SJSA1 (cell line): ENCODE results near the gene PLEKHA8. TPM values are rescaled to one million over a fixed set of nuclear protein-coding genes. Genes with fewer than 3 reads are reported as not detected.
A peak's percentile ranks its signal among the peaks of the same experiment; 100 is the strongest.

Experiments used
- DNase-seq, 2 experiments: peaks; one replicate each; pipeline ENCODE4 v3.0.0-alpha.2; 2015 to 2020; ENCODE audit warnings: low spot score in 2 of 2, low read depth in 1 of 2
- H3K27ac ChIP-seq: fragments of 250-450 bp; sonication (Bioruptor Pico); 2 replicates; pipeline ENCODE4 v1.5.1; 2020; ENCODE audit warnings: mild to moderate bottlenecking, moderate library complexity
- H3K27me3 ChIP-seq: fragments of 250-450 bp; sonication (Bioruptor Pico); replicated peaks from 2 replicates; pipeline ENCODE4 v1.5.1; 2020; ENCODE audit warnings: mild to moderate bottlenecking, moderate library complexity
- H3K36me3 ChIP-seq: fragments of 250-450 bp; sonication (Bioruptor Pico); 2 replicates; pipeline ENCODE4 v1.5.1; 2020; ENCODE audit warnings: mild to moderate bottlenecking
- H3K4me1 ChIP-seq: fragments of 250-450 bp; sonication (Bioruptor Pico); replicated peaks from 2 replicates; pipeline ENCODE4 v1.6.1; 2021; ENCODE audit warnings: mild to moderate bottlenecking
- H3K4me3 ChIP-seq: fragments of 250-450 bp; sonication (Bioruptor Pico); 2 replicates; pipeline ENCODE4 v1.5.1; 2020; ENCODE audit warnings: mild to moderate bottlenecking
- H3K9me3 ChIP-seq: fragments of 250-450 bp; sonication (Bioruptor Pico); replicated peaks from 2 replicates; pipeline ENCODE4 v1.5.1; 2020; ENCODE audit warnings: mild to moderate bottlenecking
- total RNA-seq: library from RNA; depleted of rRNA; stranded (reverse); fragments of >200 nt; shearing (Covaris generic); gene quantifications from 2 replicates; pipeline ENCODE4 v1.2.3, GENCODE V29; 2014; rRNA removed

PLEKHA8 gene
- 11.5 and 12.5 TPM in 2 replicates for total RNA-seq

GRCh38 chr7:30028216-30028748, at the start of gene PLEKHA8:
Gene PLEKHA8, plus strand, starts transcription at chr7:30028412. Its CDS starts 351 bp downstream, at chr7:30028763.
- Histone ChIP-seq H3K36me3 (peaks cover 6% of the 10 kb centered on the region; the same call in 1 of the 2 replicates), H3K4me3 (peak within 1 kb of the TSS; percentile 97), H3K27me3 (no peaks in the 10 kb centered on the region), H3K4me1 (peaks cover 21% of the 10 kb centered on the region), H3K27ac (peak within 1 kb of the TSS; percentile 12; the same call in 1 of the 2 replicates), H3K9me3 (no peaks in the 10 kb centered on the region)
- DNase-seq: peak; percentile 82 to 93

- no peak overlapping the region for H3K4me3 ChIP-seq
- H3K27ac ChIP-seq: no peak overlapping the region
- no peaks in the 10 kb centered on the region for H3K4me1 ChIP-seq
- peaks cover 7% of the 10 kb centered on the region for H3K36me3 ChIP-seq
- no peak for DNase-seq
- H3K9me3 ChIP-seq: no peaks in the 10 kb centered on the region
- H3K27me3 ChIP-seq: no peaks in the 10 kb centered on the region
Observed at GRCh38 chr7:29980151-29980550, 48.1 kb upstream of the PLEKHA8 start.

- no peaks in the 10 kb centered on the region for H3K27me3 ChIP-seq
- H3K4me3 ChIP-seq: no peak overlapping the region
- DNase-seq: peak in 1 of 2 experiments; percentile 52
- 0 out of 2 replicates have a peak, but pooled peaks cover 3% of the 10 kb centered on the region for H3K9me3 ChIP-seq
- H3K4me1 ChIP-seq: peaks cover 33% of the 10 kb centered on the region
- H3K36me3 ChIP-seq: peaks cover 12% of the 10 kb centered on the region
- peak overlapping the region; percentile 92 for H3K27ac ChIP-seq
Observed at GRCh38 chr7:29987083-29987482, 41.1 kb upstream of the PLEKHA8 start.

- peaks cover 33% of the 10 kb centered on the region for H3K4me1 ChIP-seq
- H3K27me3 ChIP-seq: no peaks in the 10 kb centered on the region
- peak overlapping the region; percentile 92 for H3K27ac ChIP-seq
- peaks cover 12% of the 10 kb centered on the region for H3K36me3 ChIP-seq
- H3K9me3 ChIP-seq: 0 out of 2 replicates have a peak, but pooled peaks cover 3% of the 10 kb centered on the region
- peak; percentile 57 to 92 for DNase-seq
- H3K4me3 ChIP-seq: peak overlapping the region; percentile 95
Observed at GRCh38 chr7:29987811-29988317, 40.3 kb upstream of the PLEKHA8 start.

GRCh38 chr7:29988424-29989256, 39.6 kb upstream of the PLEKHA8 start:
- Histone ChIP-seq H3K27ac (peak overlapping the region; percentile 92), H3K27me3 (no peaks in the 10 kb centered on the region), H3K9me3 (0 out of 2 replicates have a peak, but pooled peaks cover 3% of the 10 kb centered on the region), H3K4me1 (peaks cover 33% of the 10 kb centered on the region), H3K36me3 (peaks cover 12% of the 10 kb centered on the region), H3K4me3 (peak overlapping the region; percentile 95)
- peak in 1 of 2 experiments; percentile 60 for DNase-seq

- H3K36me3 ChIP-seq: peaks cover 12% of the 10 kb centered on the region
- H3K4me3 ChIP-seq: peak within 1 kb of the TSS; percentile 95
- peaks cover 33% of the 10 kb centered on the region for H3K4me1 ChIP-seq
- H3K27me3 ChIP-seq: no peaks in the 10 kb centered on the region
- H3K9me3 ChIP-seq: 0 out of 2 replicates have a peak, but pooled peaks cover 3% of the 10 kb centered on the region
- H3K27ac ChIP-seq: peak within 1 kb of the TSS; percentile 92
- DNase-seq: peak; percentile 56
Observed at GRCh38 chr7:29989257-29989995, 38.8 kb upstream of the PLEKHA8 start, which contains the start of gene SCRN1. Gene SCRN1, minus strand, starts transcription at chr7:29989801. Its CDS starts 20,734 bp downstream, at chr7:29969067.

- Histone ChIP-seq H3K27me3 (no peaks in the 10 kb centered on the region), H3K4me1 (peaks cover 30% of the 10 kb centered on the region), H3K9me3 (0 out of 2 replicates have a peak, but pooled peaks cover 3% of the 10 kb centered on the region), H3K4me3 (no peak overlapping the region), H3K36me3 (peaks cover 12% of the 10 kb centered on the region), H3K27ac (no peak overlapping the region)
- no peak for DNase-seq
Observed at GRCh38 chr7:29990931-29991330, 37.3 kb upstream of the PLEKHA8 start.

GRCh38 chr7:29991937-29992336, 36.3 kb upstream of the PLEKHA8 start:
- H3K36me3 ChIP-seq: peaks cover 12% of the 10 kb centered on the region
- H3K27me3 ChIP-seq: no peaks in the 10 kb centered on the region
- no peak for DNase-seq
- no peak overlapping the region for H3K4me3 ChIP-seq
- 0 out of 2 replicates have a peak, but pooled peaks cover 3% of the 10 kb centered on the region for H3K9me3 ChIP-seq
- H3K4me1 ChIP-seq: peaks cover 27% of the 10 kb centered on the region
- no peak overlapping the region for H3K27ac ChIP-seq

GRCh38 chr7:29993140-29993539, 35.1 kb upstream of the PLEKHA8 start:
- no peak for DNase-seq
- peaks cover 15% of the 10 kb centered on the region for H3K4me1 ChIP-seq
- no peaks in the 10 kb centered on the region for H3K27me3 ChIP-seq
- H3K9me3 ChIP-seq: 0 out of 2 replicates have a peak, but pooled peaks cover 3% of the 10 kb centered on the region
- peaks cover 12% of the 10 kb centered on the region for H3K36me3 ChIP-seq
- no peak overlapping the region for H3K27ac ChIP-seq
- H3K4me3 ChIP-seq: no peak overlapping the region

GRCh38 chr7:29995652-29996051, 32.6 kb upstream of the PLEKHA8 start:
- H3K4me3 ChIP-seq: no peak overlapping the region
- no peaks in the 10 kb centered on the region for H3K27me3 ChIP-seq
- H3K27ac ChIP-seq: no peak overlapping the region
- DNase-seq: no peak
- no peaks in the 10 kb centered on the region for H3K4me1 ChIP-seq
- H3K9me3 ChIP-seq: no peaks in the 10 kb centered on the region
- H3K36me3 ChIP-seq: no peaks in the 10 kb centered on the region

GRCh38 chr7:29996321-29996720, 31.9 kb upstream of the PLEKHA8 start:
- H3K27me3 ChIP-seq: no peaks in the 10 kb centered on the region
- no peak overlapping the region for H3K27ac ChIP-seq
- no peaks in the 10 kb centered on the region for H3K36me3 ChIP-seq
- no peak for DNase-seq
- peaks cover 6% of the 10 kb centered on the region for H3K4me1 ChIP-seq
- no peak overlapping the region for H3K4me3 ChIP-seq
- H3K9me3 ChIP-seq: no peaks in the 10 kb centered on the region

GRCh38 chr7:29998489-29998888, 29.7 kb upstream of the PLEKHA8 start:
- Histone ChIP-seq H3K27ac (no peak overlapping the region), H3K9me3 (no peaks in the 10 kb centered on the region), H3K36me3 (no peaks in the 10 kb centered on the region), H3K27me3 (no peaks in the 10 kb centered on the region), H3K4me3 (no peak overlapping the region), H3K4me1 (peaks cover 7% of the 10 kb centered on the region)
- no peak for DNase-seq

- Histone ChIP-seq H3K36me3 (no peaks in the 10 kb centered on the region), H3K4me3 (no peak overlapping the region), H3K9me3 (no peaks in the 10 kb centered on the region), H3K27me3 (no peaks in the 10 kb centered on the region), H3K4me1 (peaks cover 7% of the 10 kb centered on the region), H3K27ac (no peak overlapping the region)
- no peak for DNase-seq
Observed at GRCh38 chr7:30001998-30002397, 26.2 kb upstream of the PLEKHA8 start.
